ENCODE data around the gene DOC2A. TPM values are rescaled to one million over a fixed set of nuclear protein-coding genes. Genes with fewer than 3 reads are reported as not detected.

The DOC2A gene
- total RNA-seq, 2 experiments from 2014 or later: 0.14 TPM

DNA sequence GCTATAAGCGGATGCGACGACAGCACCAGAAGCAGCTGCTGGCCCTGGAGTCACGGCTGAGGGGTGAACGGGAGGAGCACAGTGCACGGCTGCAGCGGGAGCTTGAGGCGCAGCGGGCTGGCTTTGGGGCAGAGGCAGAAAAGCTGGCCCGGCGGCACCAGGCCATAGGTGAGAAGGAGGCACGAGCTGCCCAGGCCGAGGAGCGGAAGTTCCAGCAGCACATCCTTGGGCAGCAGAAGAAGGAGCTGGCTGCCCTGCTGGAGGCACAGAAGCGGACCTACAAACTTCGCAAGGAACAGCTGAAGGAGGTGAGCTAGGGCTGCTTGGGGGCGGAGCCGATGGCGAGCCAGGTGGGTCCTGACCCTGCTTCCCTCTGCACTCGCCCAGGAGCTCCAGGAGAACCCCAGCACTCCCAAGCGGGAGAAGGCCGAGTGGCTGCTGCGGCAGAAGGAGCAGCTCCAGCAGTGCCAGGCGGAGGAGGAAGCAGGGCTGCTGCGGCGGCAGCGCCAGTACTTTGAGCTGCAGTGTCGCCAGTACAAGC, 25.5 kb downstream of the DOC2A start:
- DNase-seq: no peak
- Histone ChIP-seq H3K36me3 (ENCODE audit: insufficient read depth, low read length) (peaks cover 87% of the 10 kb centered on the region), H3K9me3 (ENCODE audit: control insufficient read depth in 1 of 2, insufficient read depth in 1 of 2, low read length in 2 of 2) (no peaks in the 10 kb centered on the region), H3K4me1 (ENCODE audit: insufficient read depth, low read length) (no peaks in the 10 kb centered on the region), H3K4me3 (ENCODE audit: low read length) (no peak overlapping the region), H3K27ac (ENCODE audit: low read depth in 1 of 2, low read length in 2 of 2) (no peak overlapping the region), H3K27me3 (ENCODE audit: control insufficient read depth in 1 of 2, insufficient read depth in 2 of 2, low read length in 2 of 2) (no peaks in the 10 kb centered on the region)
- no peak for ATAC-seq (ENCODE audit: poor library complexity)
- ChIA-PET POLR2A (interaction anchor here (1.1 kb wide), 1 partner anchor 11 kb away, joined by 3 read pairs; the partner anchor contains the start of gene INO80E), CTCF (no interaction called here)
- Mint-ChIP-seq H3K4me1 (ENCODE audit: low read depth) (no peaks in the 10 kb centered on the region), H3K27me3 (no peaks in the 10 kb centered on the region), H3K4me3 (no peak overlapping the region), H3K9me3 (no peaks in the 10 kb centered on the region), H3K27ac (no peak overlapping the region), H3K36me3 (ENCODE audit: low read depth) (peaks cover 91% of the 10 kb centered on the region)
- TF ChIP-seq, protein P1, sequence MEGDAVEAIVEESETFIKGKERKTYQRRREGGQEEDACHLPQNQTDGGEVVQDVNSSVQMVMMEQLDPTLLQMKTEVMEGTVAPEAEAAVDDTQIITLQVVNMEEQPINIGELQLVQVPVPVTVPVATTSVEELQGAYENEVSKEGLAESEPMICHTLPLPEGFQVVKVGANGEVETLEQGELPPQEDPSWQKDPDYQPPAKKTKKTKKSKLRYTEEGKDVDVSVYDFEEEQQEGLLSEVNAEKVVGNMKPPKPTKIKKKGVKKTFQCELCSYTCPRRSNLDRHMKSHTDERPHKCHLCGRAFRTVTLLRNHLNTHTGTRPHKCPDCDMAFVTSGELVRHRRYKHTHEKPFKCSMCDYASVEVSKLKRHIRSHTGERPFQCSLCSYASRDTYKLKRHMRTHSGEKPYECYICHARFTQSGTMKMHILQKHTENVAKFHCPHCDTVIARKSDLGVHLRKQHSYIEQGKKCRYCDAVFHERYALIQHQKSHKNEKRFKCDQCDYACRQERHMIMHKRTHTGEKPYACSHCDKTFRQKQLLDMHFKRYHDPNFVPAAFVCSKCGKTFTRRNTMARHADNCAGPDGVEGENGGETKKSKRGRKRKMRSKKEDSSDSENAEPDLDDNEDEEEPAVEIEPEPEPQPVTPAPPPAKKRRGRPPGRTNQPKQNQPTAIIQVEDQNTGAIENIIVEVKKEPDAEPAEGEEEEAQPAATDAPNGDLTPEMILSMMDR (IDR thresholded peaks at IDR 0.05): no peak
- intact Hi-C loops (cut with DNase I, micrococcal nuclease): no loop called here

DNA sequence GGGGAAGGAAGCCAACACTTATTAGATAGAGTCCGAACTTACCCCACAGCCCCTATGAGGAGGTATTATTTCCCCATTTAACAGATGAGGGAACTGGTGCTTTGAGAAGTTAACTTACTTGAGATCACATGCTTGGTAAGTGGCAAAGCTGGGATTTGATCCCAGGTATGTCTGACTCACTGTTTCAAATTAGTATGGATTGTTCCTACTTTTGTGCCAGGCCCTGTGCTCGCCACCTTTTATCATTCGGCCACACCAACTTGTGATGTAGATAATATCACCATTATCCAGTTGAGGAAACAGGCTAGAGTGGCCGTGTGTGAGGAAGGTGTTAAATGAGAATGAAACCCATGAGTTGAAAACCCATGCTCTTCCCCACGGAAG, 26.1 kb downstream of the DOC2A start:
- Mint-ChIP-seq H3K4me1 (ENCODE audit: low read depth) (no peaks in the 10 kb centered on the region), H3K9me3 (no peaks in the 10 kb centered on the region), H3K4me3 (no peak overlapping the region), H3K27ac (no peak overlapping the region), H3K36me3 (ENCODE audit: low read depth) (peaks cover 91% of the 10 kb centered on the region), H3K27me3 (no peaks in the 10 kb centered on the region)
- Histone ChIP-seq H3K27me3 (ENCODE audit: control insufficient read depth in 1 of 2, insufficient read depth in 2 of 2, low read length in 2 of 2) (no peaks in the 10 kb centered on the region), H3K4me3 (ENCODE audit: low read length) (no peak overlapping the region), H3K27ac (ENCODE audit: low read depth in 1 of 2, low read length in 2 of 2) (no peak overlapping the region), H3K36me3 (ENCODE audit: insufficient read depth, low read length) (peaks cover 87% of the 10 kb centered on the region), H3K4me1 (ENCODE audit: insufficient read depth, low read length) (no peaks in the 10 kb centered on the region), H3K9me3 (ENCODE audit: control insufficient read depth in 1 of 2, insufficient read depth in 1 of 2, low read length in 2 of 2) (no peaks in the 10 kb centered on the region)
- POLR2A ChIA-PET: no interaction called here
- CTCF ChIA-PET: no interaction called here
- intact Hi-C loops (cut with DNase I, micrococcal nuclease): no loop called here
- TF ChIP-seq, protein P1 (IDR thresholded peaks at IDR 0.05): no peak
- DNase-seq (no peak), ATAC-seq (ENCODE audit: poor library complexity) (no peak)

DNA sequence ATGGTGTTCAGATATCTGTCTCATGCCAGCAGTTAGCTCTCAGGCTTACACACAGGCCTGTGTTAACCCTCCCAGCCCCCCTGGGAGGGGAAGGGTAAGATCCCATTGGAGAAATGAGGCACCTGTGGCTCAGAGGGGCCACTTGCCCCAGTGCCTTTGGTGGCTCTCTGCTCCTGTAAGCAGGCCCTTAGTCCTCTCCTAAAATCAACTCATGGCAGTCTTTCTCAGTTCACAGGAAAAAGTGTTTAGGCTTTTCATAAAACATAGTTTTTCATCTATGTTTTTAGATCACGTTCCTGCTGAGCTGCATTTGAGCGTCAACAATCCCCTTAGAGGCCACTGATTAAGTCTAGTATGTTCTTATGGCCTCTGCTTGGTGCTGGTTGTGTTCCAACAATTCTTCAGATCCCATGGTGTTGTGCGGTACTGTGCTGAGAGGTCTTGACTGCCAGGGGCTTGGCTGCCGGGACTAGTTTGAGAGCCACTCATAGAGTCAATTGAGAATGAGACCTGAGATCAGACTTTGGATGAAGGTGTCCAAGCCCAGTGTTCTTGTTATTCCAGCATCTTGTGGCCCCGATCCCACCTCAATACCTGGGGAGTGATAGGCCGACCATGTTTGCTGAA, 26.6 kb downstream of the DOC2A start:
- Histone ChIP-seq H3K36me3 (ENCODE audit: insufficient read depth, low read length) (peaks cover 89% of the 10 kb centered on the region), H3K27me3 (ENCODE audit: control insufficient read depth in 1 of 2, insufficient read depth in 2 of 2, low read length in 2 of 2) (no peaks in the 10 kb centered on the region), H3K27ac (ENCODE audit: low read depth in 1 of 2, low read length in 2 of 2) (no peak overlapping the region), H3K4me3 (ENCODE audit: low read length) (no peak overlapping the region), H3K9me3 (ENCODE audit: control insufficient read depth in 1 of 2, insufficient read depth in 1 of 2, low read length in 2 of 2) (no peaks in the 10 kb centered on the region), H3K4me1 (ENCODE audit: insufficient read depth, low read length) (no peaks in the 10 kb centered on the region)
- Mint-ChIP-seq H3K9me3 (no peaks in the 10 kb centered on the region), H3K27ac (no peak overlapping the region), H3K4me3 (no peak overlapping the region), H3K27me3 (no peaks in the 10 kb centered on the region), H3K36me3 (ENCODE audit: low read depth) (peaks cover 91% of the 10 kb centered on the region), H3K4me1 (ENCODE audit: low read depth) (no peaks in the 10 kb centered on the region)
- no peak for DNase-seq
- intact Hi-C loops (cut with DNase I, micrococcal nuclease): no loop called here
- ChIA-PET CTCF (no interaction called here), POLR2A (no interaction called here)
- TF ChIP-seq, protein P1 (IDR thresholded peaks at IDR 0.05): no peak
- no peak for ATAC-seq (ENCODE audit: poor library complexity)

All from CD4-positive, alpha-beta T cell (primary cell).